Esophagus squamous epithelium (tissue), 4 donors: ENCODE measurements around the gene GRIK1.

Source experiments
- CTCF ChIP-seq, 6 experiments: fragments of 450-650 bp in 4 of 6; fragments of 200-600 bp in 2 of 6; sonication (generic) in 2 of 6; IDR thresholded peaks; one replicate each; pipeline ENCODE4 v1.5.1; 2016 to 2019; ENCODE audit warnings: antibody characterized with exemption in 6 of 6, mild to moderate bottlenecking in 4 of 6, moderate library complexity in 4 of 6
- POLR2A ChIP-seq, 4 donors: fragments of 450-650 bp; IDR thresholded peaks; one replicate each; pipeline ENCODE4 v1.6.1; 2017; ENCODE audit warnings: antibody characterized with exemption in 4 of 4, mild to moderate bottlenecking in 4 of 4, moderate library complexity in 3 of 4

- TF ChIP-seq CTCF (IDR thresholded peaks at IDR 0.05): no peak
- TF ChIP-seq POLR2A (IDR thresholded peaks at IDR 0.05): no peak
Observed at GRCh38 chr21:29624776-29625175, 315.0 kb downstream of the GRIK1 start.
